ENCODE data around the gene KIAA0825.

KIAA0825 gene

GRCh38 chr5:94618493-94619328 is at the start of gene KIAA0825, which contains the start of gene SLF1:
KIAA0825 (minus strand) TSS chr5:94618604; CDS start chr5:94537126, 81,478 bp downstream.
SLF1 (plus strand) TSS chr5:94618669; CDS start chr5:94628811, 10,142 bp downstream.
- peak; percentile 57 for DNase-seq (ENCODE audit: low read depth)

GRCh38 chr5:94667937-94668336 is 49.5 kb upstream of the KIAA0825 start:
- no peak for DNase-seq (ENCODE audit: low read depth)

GRCh38 chr5:94661086-94661485 is 42.7 kb upstream of the KIAA0825 start:
- DNase-seq (ENCODE audit: low read depth): no peak

- DNase-seq (ENCODE audit: low read depth): no peak
These were observed 42.1 kb upstream of the KIAA0825 start for GRCh38 chr5:94660506-94660905.

DNA sequence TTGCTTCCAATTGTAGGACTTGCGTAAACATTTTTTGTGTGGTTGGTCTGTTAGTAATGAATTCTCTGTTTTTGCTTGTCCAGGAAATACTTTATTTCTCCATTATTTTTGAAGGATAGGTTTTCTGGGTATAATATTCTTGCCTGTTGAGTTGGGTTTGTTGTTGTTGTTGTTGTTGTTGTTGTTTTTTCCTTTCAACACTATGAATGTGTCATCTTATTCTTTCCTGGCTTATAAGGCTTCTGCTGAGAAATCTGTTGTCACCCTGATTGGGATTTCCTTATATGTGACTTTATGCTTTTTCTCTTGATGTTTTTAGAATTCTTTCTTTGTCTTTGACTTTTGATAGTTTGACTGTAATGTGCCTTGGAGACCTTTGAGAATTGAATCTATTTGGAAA is 39.9 kb upstream of the KIAA0825 start:
- DNase-seq (ENCODE audit: low read depth): no peak

- DNase-seq (ENCODE audit: low read depth): no peak
These were observed 31.5 kb upstream of the KIAA0825 start for GRCh38 chr5:94649874-94650273.

GRCh38 chr5:94646758-94647157 is 28.4 kb upstream of the KIAA0825 start:
- DNase-seq (ENCODE audit: low read depth): no peak

DNA sequence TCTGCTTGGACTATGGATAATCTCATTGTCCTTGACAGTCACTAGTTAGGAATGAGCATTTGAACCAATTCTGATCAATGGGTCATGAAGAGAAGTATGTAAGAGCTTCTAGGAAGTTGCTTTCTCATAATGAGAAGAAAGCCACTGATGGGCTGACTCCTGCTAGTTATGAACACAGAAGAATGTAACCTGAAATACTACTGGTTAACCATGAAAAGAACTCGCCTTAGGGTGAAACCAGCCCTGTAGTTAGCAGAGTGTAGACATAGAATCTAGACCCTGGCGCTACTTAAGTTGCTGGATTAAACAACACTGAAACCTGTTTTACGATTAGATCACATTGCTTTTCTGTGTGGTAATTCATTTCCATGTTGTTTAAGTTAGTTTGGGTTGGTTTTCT is 26.6 kb upstream of the KIAA0825 start:
- DNase-seq (ENCODE audit: low read depth): no peak

DNA sequence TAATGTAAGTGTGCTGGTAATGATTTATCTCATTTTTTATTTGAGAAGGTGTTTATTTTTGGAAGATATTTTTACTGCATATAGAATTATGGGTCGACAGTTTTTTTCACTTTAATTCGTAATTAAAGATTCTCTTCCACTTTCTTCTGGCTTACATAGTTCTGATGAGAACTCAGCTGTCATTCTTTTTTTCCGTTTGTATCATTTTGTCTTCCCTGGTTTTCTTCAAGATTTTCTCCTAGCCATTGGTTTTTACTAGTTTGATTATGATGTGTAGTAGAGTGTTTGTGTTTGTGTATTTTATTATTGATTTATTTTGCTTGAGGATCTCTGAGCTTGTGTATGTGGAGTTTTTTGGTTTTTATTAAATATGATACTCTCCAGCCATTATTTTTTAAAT is 21.8 kb upstream of the KIAA0825 start:
- no peak for DNase-seq (ENCODE audit: low read depth)

DNA sequence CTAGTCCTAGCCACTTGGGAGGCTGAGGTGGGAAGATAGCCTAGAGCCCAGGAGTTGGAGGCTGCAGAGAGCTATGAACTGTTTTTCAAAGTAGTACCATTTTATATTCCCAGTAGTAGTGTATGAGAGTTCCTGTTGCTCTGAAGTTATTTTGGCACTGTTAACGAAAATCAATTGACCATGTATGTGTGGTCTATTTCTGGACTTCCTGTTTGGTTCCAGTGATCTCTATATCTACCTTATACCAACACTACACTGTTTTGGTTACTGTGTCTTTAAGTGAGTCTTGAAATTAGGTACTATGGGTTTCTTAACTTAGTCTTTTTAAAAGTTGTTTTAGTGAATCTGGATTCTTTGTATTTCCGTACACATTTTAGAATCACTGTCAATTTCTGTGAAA is 13.6 kb upstream of the KIAA0825 start:
- DNase-seq (ENCODE audit: low read depth): no peak

- DNase-seq (ENCODE audit: low read depth): no peak
These were observed 8.8 kb upstream of the KIAA0825 start for GRCh38 chr5:94627191-94627590.

DNA sequence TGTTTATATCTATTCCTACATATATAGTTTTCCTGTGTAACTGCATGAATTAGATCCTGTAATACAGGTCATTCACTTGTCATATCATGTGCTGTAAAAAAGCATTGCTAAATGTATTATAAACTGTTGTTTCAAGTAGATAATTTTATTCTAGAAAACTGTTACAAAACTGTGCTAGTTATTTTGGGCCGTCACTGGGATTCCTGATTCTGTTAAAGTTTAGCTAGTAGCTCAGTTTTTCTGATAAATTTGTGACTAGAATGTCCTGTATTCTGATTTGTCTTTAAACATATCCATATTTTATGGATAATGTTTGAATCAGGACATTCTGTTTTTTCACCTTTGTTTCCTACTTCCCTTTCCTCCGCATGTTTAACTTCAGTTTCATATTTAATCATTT is 5.5 kb upstream of the KIAA0825 start:
- DNase-seq (ENCODE audit: low read depth): no peak

DNA sequence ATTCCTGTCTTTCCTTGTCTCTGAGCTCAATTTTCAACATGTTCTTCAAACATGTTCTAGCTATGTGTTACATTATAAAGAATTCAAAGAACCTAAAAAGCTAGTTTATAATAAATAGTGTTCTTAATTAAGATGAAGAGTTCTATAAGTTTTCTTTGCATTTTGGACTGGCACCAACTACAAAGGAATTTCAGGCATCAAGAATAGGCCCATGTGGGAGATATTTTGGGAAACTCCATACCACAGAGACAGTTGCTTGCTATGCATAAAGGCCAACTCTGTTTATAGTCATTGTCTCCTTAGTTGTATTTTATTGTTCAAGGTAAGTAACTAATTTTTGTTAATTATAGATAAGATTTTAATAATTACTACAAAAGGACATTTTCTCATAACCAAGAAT is 4.6 kb upstream of the KIAA0825 start:
- DNase-seq (ENCODE audit: low read depth): no peak

GRCh38 chr5:94621763-94622162 is 3.4 kb upstream of the KIAA0825 start:
- no peak for DNase-seq (ENCODE audit: low read depth)

DNA sequence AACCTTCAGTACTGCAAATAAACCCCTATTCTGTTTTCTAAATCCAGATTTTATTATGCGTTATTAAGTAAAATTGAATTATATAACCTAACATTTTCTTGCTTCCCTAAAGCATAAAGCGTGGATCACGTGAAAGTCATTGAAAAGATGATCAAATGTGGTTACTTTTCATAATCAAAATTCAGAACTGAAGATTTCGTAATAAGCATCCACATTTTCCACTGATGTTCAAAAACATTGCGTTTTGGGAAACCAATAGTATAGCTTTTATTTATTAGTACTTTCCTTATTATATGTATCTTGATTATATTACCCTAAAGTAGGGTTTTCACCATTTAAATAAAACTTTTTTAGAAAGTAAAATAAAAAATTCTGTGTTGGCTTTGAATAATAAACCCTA is 1.9 kb upstream of the KIAA0825 start:
- DNase-seq (ENCODE audit: low read depth): no peak

- peak; percentile 39 for DNase-seq (ENCODE audit: low read depth)
These were observed 343 bp downstream of the KIAA0825 start for GRCh38 chr5:94618029-94618492.

DNA sequence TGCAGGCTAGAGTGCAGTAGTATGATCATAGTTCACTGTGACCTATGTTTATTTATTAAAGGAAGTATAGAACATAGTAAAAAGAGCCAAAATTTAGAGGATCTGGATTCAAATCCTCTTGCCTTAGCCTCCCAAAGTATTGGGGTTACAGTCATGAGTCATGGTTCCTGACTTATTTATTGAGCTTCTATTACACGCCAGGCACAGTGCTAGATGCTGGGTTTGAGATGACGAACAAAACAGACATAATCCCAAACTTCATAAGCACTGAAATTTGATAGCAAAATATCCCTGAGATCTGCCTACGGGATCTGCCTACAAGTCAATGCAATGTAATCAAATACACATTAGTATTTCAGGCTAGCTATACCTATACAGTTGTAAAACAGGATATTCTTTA is 2.5 kb downstream of the KIAA0825 start:
- DNase-seq (ENCODE audit: low read depth): no peak

DNA sequence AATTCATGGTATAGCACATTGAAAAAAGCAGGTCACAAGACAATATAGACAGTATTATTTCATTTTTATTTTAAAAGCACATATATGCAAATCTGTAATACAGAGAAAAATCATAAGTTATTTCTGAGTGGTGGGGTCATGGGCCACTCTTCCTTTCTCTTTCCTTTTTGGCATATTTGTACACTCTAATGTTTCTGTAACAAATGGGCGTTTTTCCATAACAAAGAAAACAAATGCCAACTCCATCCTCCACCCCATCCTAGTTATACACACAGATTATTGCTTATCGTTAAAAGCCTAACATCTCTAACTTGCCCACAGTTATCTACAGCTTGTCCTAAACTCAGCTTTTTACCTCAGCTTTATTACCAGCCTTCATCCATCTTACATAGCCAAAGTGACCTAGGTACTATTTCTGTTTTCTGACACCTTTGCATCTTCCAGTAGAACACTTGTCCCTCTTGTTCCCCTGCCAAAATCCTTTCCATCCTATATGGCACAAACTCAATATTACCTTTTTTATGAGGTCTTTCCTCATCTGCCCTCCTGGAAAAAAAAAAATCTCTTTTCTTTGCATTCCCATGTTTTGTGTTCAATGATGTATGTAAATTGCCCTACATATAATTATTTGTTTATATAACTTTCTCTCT is 4.1 kb downstream of the KIAA0825 start:
- no peak for DNase-seq (ENCODE audit: low read depth)

- DNase-seq (ENCODE audit: low read depth): no peak
These were observed 4.8 kb downstream of the KIAA0825 start for GRCh38 chr5:94613583-94613982.

DNA sequence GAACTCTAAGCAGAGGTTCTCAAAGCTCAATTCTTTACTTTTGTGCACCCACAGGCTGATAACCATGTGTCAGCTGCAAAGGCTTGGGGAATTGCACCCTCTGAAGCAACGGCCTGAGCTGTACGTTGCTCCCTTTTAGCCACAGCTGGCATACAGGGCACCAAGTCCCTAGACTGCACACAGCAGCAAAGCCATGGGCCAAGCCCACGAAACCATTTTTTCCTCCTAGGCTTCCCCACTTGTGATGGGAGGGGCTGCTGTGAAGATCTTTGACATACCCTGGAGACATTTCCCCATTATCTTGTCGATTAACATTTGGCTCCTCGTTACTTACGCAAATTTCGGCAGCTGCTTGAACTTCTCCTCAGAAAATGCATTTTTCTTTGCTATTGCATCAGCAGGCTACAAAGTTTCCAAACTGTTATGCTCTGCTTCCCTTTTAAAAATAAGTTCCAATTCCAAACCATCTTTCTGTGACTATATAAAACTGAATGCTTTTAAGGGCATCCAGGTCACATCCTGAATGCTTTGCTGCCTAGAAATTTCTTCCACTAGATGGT is 23.0 kb downstream of the KIAA0825 start:
- DNase-seq (ENCODE audit: low read depth): no peak

- no peak for DNase-seq (ENCODE audit: low read depth)
These were observed 40.7 kb downstream of the KIAA0825 start for GRCh38 chr5:94577466-94578245.

DNA sequence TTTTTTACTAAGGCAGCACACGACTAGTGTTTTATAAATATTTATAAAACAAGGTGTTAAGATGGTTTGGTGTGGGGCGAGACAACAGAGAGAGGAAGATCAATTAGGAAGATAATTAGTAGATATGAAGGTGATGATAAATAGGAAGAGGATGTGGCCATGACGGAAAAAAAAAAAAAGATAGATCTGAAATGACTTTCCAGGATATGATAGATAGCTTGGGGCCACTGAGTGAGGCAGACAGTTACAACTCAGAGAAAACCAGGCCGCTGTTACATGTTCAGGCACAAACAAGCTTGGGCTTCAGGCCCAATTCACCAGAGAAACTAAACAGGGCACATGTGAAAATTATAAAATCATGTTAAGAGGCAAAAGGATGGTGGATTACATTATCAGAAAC is 43.2 kb downstream of the KIAA0825 start:
- no peak for DNase-seq (ENCODE audit: low read depth)
